ENCODE results near the gene UTP11. TPM values are rescaled to one million over a fixed set of nuclear protein-coding genes. Genes with fewer than 3 reads are reported as not detected.

The UTP11 gene
- total RNA-seq, 1 experiment from 2014 or later = 53.8 TPM

DNA sequence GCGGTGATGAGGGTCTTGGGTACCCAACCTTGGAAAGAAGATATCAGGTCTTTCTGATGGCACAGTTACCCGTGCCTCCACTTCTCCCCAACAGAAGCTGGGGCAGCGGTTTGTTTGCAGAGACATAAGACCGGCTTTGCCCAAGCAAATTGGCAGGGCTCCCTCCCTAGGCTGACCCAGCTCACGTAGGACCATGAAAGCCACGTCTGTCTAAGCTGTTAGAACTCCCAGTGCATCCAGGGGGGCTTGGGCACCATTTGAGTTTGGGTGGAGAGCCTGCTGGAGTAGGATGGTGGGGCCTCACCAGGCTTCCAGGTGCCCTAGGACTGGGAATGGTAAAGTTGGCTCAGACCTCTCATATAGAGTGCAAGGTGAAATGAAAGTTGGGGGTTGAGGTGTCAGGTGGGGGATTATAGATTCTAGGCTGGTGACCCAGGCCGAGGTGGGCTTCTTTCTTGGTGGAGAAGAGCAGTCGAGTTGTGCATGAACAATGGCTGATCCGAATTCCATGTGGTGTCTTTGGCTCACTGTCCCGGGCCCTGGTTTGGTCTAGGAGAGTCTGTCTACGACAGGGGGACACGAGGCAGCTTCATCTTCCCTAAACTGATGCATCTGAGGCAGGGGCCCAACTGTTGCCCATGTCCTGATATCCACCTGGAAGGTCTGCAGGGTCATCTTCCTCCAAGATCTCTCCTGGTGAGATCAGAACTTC lies 30.7 kb downstream of the UTP11 start:
- ATAC-seq = no peak
- in situ Hi-C loops (cut with HindIII; ENCODE audit: low pct_unique_long_range_greater_than_20kb, low sequenced_read_pairs) = no loop called here
- no peaks in the 10 kb centered on the region for H3K9me3 ChIP-seq (ENCODE audit: control insufficient read depth, insufficient read depth, low read depth, low read length)
- peaks cover 4% of the 10 kb centered on the region; the same call in 1 of the 2 replicates for H3K4me1 ChIP-seq (ENCODE audit: control insufficient read depth, insufficient read depth, low read length)
- no TSS peak for BruUV-seq (replicated peaks)
- ChIA-PET POLR2A (no interaction called here), CTCF (no interaction called here)
- H3K27me3 ChIP-seq (ENCODE audit: control insufficient read depth, insufficient read depth, low read length) = peaks cover 11% of the 10 kb centered on the region; the same call in 1 of the 2 replicates
- DNase-seq (ENCODE audit: low read depth, low spot score) = no peak
- H3K27ac ChIP-seq (ENCODE audit: low read length) = no peak overlapping the region
- H3K4me3 ChIP-seq (ENCODE audit: low read depth in 2 of 2, low read length in 2 of 2) = no peak overlapping the region
- no peaks in the 10 kb centered on the region for H3K36me3 ChIP-seq (ENCODE audit: control insufficient read depth, insufficient read depth, low read length)
- TF ChIP-seq, protein P1, sequence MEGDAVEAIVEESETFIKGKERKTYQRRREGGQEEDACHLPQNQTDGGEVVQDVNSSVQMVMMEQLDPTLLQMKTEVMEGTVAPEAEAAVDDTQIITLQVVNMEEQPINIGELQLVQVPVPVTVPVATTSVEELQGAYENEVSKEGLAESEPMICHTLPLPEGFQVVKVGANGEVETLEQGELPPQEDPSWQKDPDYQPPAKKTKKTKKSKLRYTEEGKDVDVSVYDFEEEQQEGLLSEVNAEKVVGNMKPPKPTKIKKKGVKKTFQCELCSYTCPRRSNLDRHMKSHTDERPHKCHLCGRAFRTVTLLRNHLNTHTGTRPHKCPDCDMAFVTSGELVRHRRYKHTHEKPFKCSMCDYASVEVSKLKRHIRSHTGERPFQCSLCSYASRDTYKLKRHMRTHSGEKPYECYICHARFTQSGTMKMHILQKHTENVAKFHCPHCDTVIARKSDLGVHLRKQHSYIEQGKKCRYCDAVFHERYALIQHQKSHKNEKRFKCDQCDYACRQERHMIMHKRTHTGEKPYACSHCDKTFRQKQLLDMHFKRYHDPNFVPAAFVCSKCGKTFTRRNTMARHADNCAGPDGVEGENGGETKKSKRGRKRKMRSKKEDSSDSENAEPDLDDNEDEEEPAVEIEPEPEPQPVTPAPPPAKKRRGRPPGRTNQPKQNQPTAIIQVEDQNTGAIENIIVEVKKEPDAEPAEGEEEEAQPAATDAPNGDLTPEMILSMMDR (IDR thresholded peaks at IDR 0.05) = no peak
- TF ChIP-seq SIN3A (IDR thresholded peaks at IDR 0.05; ENCODE audit: borderline replicate concordance, insufficient read depth, low read depth, low read length) (no peak), POLR2AphosphoS5 (IDR thresholded peaks at IDR 0.05; ENCODE audit: low read depth, low read length) (no peak), TCF7L2 (IDR thresholded peaks at IDR 0.05; ENCODE audit: low read depth, low read length) (no peak)
- TF ChIP-seq, protein P2, sequence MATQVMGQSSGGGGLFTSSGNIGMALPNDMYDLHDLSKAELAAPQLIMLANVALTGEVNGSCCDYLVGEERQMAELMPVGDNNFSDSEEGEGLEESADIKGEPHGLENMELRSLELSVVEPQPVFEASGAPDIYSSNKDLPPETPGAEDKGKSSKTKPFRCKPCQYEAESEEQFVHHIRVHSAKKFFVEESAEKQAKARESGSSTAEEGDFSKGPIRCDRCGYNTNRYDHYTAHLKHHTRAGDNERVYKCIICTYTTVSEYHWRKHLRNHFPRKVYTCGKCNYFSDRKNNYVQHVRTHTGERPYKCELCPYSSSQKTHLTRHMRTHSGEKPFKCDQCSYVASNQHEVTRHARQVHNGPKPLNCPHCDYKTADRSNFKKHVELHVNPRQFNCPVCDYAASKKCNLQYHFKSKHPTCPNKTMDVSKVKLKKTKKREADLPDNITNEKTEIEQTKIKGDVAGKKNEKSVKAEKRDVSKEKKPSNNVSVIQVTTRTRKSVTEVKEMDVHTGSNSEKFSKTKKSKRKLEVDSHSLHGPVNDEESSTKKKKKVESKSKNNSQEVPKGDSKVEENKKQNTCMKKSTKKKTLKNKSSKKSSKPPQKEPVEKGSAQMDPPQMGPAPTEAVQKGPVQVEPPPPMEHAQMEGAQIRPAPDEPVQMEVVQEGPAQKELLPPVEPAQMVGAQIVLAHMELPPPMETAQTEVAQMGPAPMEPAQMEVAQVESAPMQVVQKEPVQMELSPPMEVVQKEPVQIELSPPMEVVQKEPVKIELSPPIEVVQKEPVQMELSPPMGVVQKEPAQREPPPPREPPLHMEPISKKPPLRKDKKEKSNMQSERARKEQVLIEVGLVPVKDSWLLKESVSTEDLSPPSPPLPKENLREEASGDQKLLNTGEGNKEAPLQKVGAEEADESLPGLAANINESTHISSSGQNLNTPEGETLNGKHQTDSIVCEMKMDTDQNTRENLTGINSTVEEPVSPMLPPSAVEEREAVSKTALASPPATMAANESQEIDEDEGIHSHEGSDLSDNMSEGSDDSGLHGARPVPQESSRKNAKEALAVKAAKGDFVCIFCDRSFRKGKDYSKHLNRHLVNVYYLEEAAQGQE (IDR thresholded peaks at IDR 0.05; ENCODE audit: insufficient read depth in 1 of 2, low read depth in 2 of 2, low read length in 1 of 2) = no peak
- intact Hi-C loops (cut with micrococcal nuclease; ENCODE audit: unreplicated experiment) = no loop called here

DNA sequence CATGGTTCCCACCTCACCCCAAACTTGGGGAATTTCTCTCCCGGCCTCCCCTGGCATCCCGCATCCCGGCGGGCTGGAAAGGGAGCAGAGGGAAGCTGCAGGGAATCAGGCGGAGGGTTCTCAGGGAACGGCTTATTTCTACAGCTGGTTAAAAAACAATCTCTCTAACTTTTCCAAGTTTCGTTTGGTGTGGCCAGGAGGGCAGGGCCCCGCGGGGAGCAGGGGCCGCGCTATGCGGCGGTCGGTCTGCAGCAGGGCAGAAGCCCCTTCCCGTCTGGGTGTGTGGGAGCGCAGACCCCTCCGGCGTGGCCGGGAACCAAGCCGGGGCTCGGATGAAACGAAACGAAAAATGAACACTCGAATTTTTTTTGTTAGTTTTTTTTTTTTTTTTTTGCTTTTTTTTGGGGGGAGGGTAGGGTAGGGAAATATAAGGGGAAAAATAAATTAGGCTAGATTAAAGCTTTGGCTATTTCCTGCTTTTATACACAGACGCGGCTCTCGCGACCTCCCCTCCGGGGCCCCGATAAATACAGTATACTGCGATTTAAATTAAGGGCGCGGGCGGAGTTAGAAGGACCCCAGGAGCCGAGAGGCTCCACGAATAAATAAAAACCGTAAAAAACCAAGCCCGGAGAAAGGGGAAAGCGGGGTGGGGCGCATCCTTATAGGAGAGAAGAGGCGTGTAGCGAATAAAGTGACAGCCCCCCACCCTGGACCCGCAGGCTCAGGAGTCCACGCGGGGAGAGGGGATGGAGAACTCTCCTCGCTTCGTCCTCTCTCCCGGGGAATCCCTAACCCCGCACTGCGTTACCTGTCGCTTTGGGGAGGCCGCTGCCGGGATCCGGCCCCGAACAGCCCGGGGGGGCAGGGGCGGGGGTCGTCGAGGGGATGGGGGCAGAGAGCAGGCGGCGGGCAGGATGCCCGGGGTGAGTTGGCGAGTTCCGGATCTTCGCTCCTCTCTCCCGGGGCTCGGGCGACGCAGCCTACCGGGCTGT lies 32.0 kb downstream of the UTP11 start:
- Histone ChIP-seq H3K9me3 (ENCODE audit: control insufficient read depth, insufficient read depth, low read depth, low read length) (no peaks in the 10 kb centered on the region), H3K4me1 (ENCODE audit: control insufficient read depth, insufficient read depth, low read length) (peaks cover 4% of the 10 kb centered on the region; the same call in 1 of the 2 replicates), H3K4me3 (ENCODE audit: low read depth in 2 of 2, low read length in 2 of 2) (peak overlapping the region; percentile 23 to 37), H3K27ac (ENCODE audit: low read length) (no peak overlapping the region), H3K27me3 (ENCODE audit: control insufficient read depth, insufficient read depth, low read length) (peaks cover 11% of the 10 kb centered on the region; the same call in 1 of the 2 replicates), H3K36me3 (ENCODE audit: control insufficient read depth, insufficient read depth, low read length) (no peaks in the 10 kb centered on the region)
- no peak for ATAC-seq
- no TSS peak for BruUV-seq (replicated peaks)
- POLR2A ChIA-PET = interaction anchor here (0.7 kb wide), 1 partner anchor 14 kb away, joined by 10 read pairs; no protein-coding TSS in a partner anchor
- in situ Hi-C loops (cut with HindIII; ENCODE audit: low pct_unique_long_range_greater_than_20kb, low sequenced_read_pairs) = no loop called here
- TF ChIP-seq, protein P1 (IDR thresholded peaks at IDR 0.05) = no peak
- TF ChIP-seq SIN3A (IDR thresholded peaks at IDR 0.05; ENCODE audit: borderline replicate concordance, insufficient read depth, low read depth, low read length) (no peak), POLR2AphosphoS5 (IDR thresholded peaks at IDR 0.05; ENCODE audit: low read depth, low read length) (no peak), TCF7L2 (IDR thresholded peaks at IDR 0.05; ENCODE audit: low read depth, low read length) (no peak)
- TF ChIP-seq, protein P2 (IDR thresholded peaks at IDR 0.05; ENCODE audit: insufficient read depth in 1 of 2, low read depth in 2 of 2, low read length in 1 of 2) = no peak
- intact Hi-C loops (cut with micrococcal nuclease; ENCODE audit: unreplicated experiment) = no loop called here
- CTCF ChIA-PET = no interaction called here
- DNase-seq (ENCODE audit: low read depth, low spot score) = no peak

Data from Panc1 (cell line).